B cell (primary cell): ENCODE data around the gene KRTAP19-1. TPM values are rescaled to one million over a fixed set of nuclear protein-coding genes. Genes with fewer than 3 reads are reported as not detected.

ENCODE experiments used
- ATAC-seq: fragments of 200-7000 bp; cut with Tn5 transposase; one replicate; pipeline ENCODE4 v1.10.0; 2021; ENCODE audit warnings: low read depth, mild to moderate bottlenecking, moderate number of reproducible peaks, moderate library complexity
- CTCF ChIA-PET: fragments of 350-600 bp; sonication (Branson Sonifier 250); formaldehyde crosslinking; loops from one replicate; lab custom pipeline; 2021; ENCODE audit warnings: antibody characterized with exemption, inconsistent platforms; lab: Charles Lee
- POLR2A ChIA-PET: fragments of 350-600 bp; sonication (Branson Sonifier 250); formaldehyde crosslinking; loops from one replicate; lab custom pipeline; 2021; ENCODE audit warnings: antibody characterized with exemption; lab: Charles Lee
- DNase-seq: peaks from one replicate; pipeline ENCODE4 v3.0.0; 2013
- H2AFZ ChIP-seq: 2 replicates; pipeline ENCODE4 v1.6.1; 2012; ENCODE audit warnings: mild to moderate bottlenecking, low read depth, low read length; ENCODE audit not compliant: insufficient read depth, poor library complexity, severe bottlenecking
- H3K27ac ChIP-seq, 2 donors: 1 replicate in 1 of 2; 2 replicates in 1 of 2; pipeline ENCODE4 v1.5.1; 2012 to 2013; ENCODE audit warnings: low read length in 2 of 2, mild to moderate bottlenecking in 2 of 2, moderate library complexity in 1 of 2
- H3K27me3 ChIP-seq, 4 experiments: fragments of 200-600 bp in 1 of 4; sonication (generic) in 1 of 4; replicated peaks in 1 of 4; 1 replicate in 2 of 4; 2 replicates in 2 of 4; pipeline versions ENCODE4 v1.6.1 to v1.7.0; 2013 to 2016; ENCODE audit warnings: low read length in 3 of 4, mild to moderate bottlenecking in 2 of 4, mixed read lengths in 1 of 4, moderate library complexity in 1 of 4; ENCODE audit not compliant: insufficient read depth in 4 of 4, control insufficient read depth in 3 of 4; ENCODE audit errors: control extremely low read depth in 1 of 4
- H3K36me3 ChIP-seq, 2 experiments: replicated peaks in 1 of 2; 1 replicate in 1 of 2; 2 replicates in 1 of 2; pipeline versions ENCODE4 v1.6.1 to v1.7.1; 2013; ENCODE audit warnings: low read length in 1 of 2; ENCODE audit not compliant: insufficient read depth in 2 of 2, control insufficient read depth in 1 of 2; ENCODE audit errors: control extremely low read depth in 1 of 2, extremely low read depth in 1 of 2
- H3K4me1 ChIP-seq, 2 donors: fragments of 200-600 bp in 1 of 2; sonication (generic) in 1 of 2; 1 replicate in 1 of 2; 2 replicates in 1 of 2; pipeline versions ENCODE4 v1.5.1 to v1.6.1; 2013 to 2017; ENCODE audit warnings: low read length in 2 of 2; ENCODE audit not compliant: control insufficient read depth in 2 of 2, insufficient read depth in 2 of 2
- H3K4me2 ChIP-seq: replicated peaks from 2 replicates; pipeline ENCODE3; 2012; ENCODE audit warnings: mild to moderate bottlenecking, low read depth, low read length; ENCODE audit not compliant: poor library complexity, severe bottlenecking
- H3K4me3 ChIP-seq, 5 experiments: fragments of 200-600 bp in 1 of 5; sonication (generic) in 1 of 5; 1 replicate in 3 of 5; 2 replicates in 2 of 5; pipeline versions ENCODE4 v1.5.1 to v1.7.0; 2011 to 2016; ENCODE audit warnings: low read length in 4 of 5, mild to moderate bottlenecking in 4 of 5, low read depth in 2 of 5, control low read depth in 1 of 5, moderate library complexity in 1 of 5; ENCODE audit not compliant: insufficient read depth in 1 of 5; ENCODE audit errors: control extremely low read depth in 1 of 5, extremely low read depth in 1 of 5
- H3K79me2 ChIP-seq: fragments of 200-600 bp; sonication (generic); one replicate; pipeline ENCODE4 v1.6.0; 2016; ENCODE audit warnings: low read length; ENCODE audit not compliant: control insufficient read depth, insufficient read depth
- H3K9ac ChIP-seq: fragments of 200-600 bp; sonication (generic); 2 replicates; pipeline ENCODE4 v1.6.1; 2017; ENCODE audit warnings: mild to moderate bottlenecking, low read length, moderate library complexity
- H3K9me3 ChIP-seq, 3 donors: one replicate each; pipeline versions ENCODE4 v1.6.1 to v1.7.1; 2013; ENCODE audit warnings: low read length in 2 of 3; ENCODE audit not compliant: control insufficient read depth in 2 of 3, insufficient read depth in 1 of 3; ENCODE audit errors: control extremely low read depth in 1 of 3
- H4K20me1 ChIP-seq: 2 replicates; pipeline ENCODE4 v1.6.0; 2012; ENCODE audit warnings: mild to moderate bottlenecking, low read length; ENCODE audit not compliant: insufficient read depth, control insufficient read depth, poor library complexity, severe bottlenecking
- H3K27ac Mint-ChIP-seq: one replicate; pipeline ENCODE4 v1.8.0; 2021; ENCODE audit warnings: mixed read lengths
- H3K27me3 Mint-ChIP-seq: one replicate; pipeline ENCODE4 v1.8.0; 2021; ENCODE audit warnings: mixed read lengths
- H3K4me1 Mint-ChIP-seq: one replicate; pipeline ENCODE4 v1.8.0; 2021; ENCODE audit warnings: mixed read lengths
- H3K4me3 Mint-ChIP-seq: one replicate; pipeline ENCODE4 v1.8.0; 2021; ENCODE audit warnings: mixed read lengths
- H3K9me3 Mint-ChIP-seq: one replicate; pipeline ENCODE4 v1.8.0; 2022; ENCODE audit warnings: mixed read lengths; ENCODE audit not compliant: insufficient read depth
- CTCF ChIP-seq: fragments of 200-600 bp; IDR thresholded peaks from one replicate; pipeline ENCODE4 v1.8.0; 2022; ENCODE audit warnings: antibody characterized with exemption, mild to moderate bottlenecking
- EZH2 ChIP-seq: IDR thresholded peaks from 2 replicates; pipeline ENCODE4 v1.6.1; 2012; ENCODE audit warnings: borderline replicate concordance, low read depth, mild to moderate bottlenecking, moderate library complexity, low read length; ENCODE audit not compliant: insufficient read depth, poor library complexity, severe bottlenecking
- WGBS: methylation state at CpG from one replicate; pipeline ENCODE4 v1.1.5; 2013; ENCODE audit warnings: missing lambda C conversion rate; ENCODE audit not compliant: insufficient coverage; 5-methylcytosine and 5-hydroxymethylcytosine counted together
- intact Hi-C: fragments of 100-400 bp; cut with micrococcal nuclease; formaldehyde crosslinking; loops from one replicate; pipeline ENCODE4 v1.10.0; 2022
- polyA plus RNA-seq: library from polyadenylated mRNA; depleted of rRNA; stranded (reverse); fragments of >200 nt; gene quantifications from 2 replicates; pipeline ENCODE4 v1.2.3, GENCODE V29; 2012
- total RNA-seq, 2 donors: library from RNA; stranded (reverse); fragments of 120-200 nt in 1 of 2; gene quantifications; 1 replicate in 1 of 2; 2 replicates in 1 of 2; pipeline versions ENCODE4 v1.2.3 to v1.2.4, GENCODE V29; 2013 to 2022

KRTAP19-1 gene
- total and polyA plus RNA-seq, 2 donors (not counting 1 experiment from before 2014, with no cell fraction given): not detected

- CTCF ChIA-PET: no interaction called here
These were observed 36.0 kb downstream of the KRTAP19-1 start for GRCh38 chr21:30444204-30444603.

GRCh38 chr21:30443226-30443625, 36.9 kb downstream of the KRTAP19-1 start:
- no peak for ATAC-seq
- no peak overlapping the region for H3K9ac ChIP-seq
- H3K4me2 ChIP-seq: no peak overlapping the region
- H3K79me2 ChIP-seq: no peaks in the 10 kb centered on the region
- H3K36me3 ChIP-seq: no peaks in the 10 kb centered on the region
- H3K9me3 ChIP-seq: no peaks in the 10 kb centered on the region
- H4K20me1 ChIP-seq: no peaks in the 10 kb centered on the region
- CTCF ChIA-PET: no interaction called here
- DNase-seq: no peak
- H3K4me3 ChIP-seq: no peak overlapping the region
- H2AFZ ChIP-seq: no peak overlapping the region
- H3K27ac Mint-ChIP-seq: no peak overlapping the region
- H3K9me3 Mint-ChIP-seq: peaks cover 2% of the 10 kb centered on the region
- POLR2A ChIA-PET: no interaction called here
- H3K4me1 ChIP-seq: no peaks in the 10 kb centered on the region
- intact Hi-C loops: no loop called here
- H3K27me3 ChIP-seq: no peaks in the 10 kb centered on the region
- H3K4me3 Mint-ChIP-seq: no peak overlapping the region
- TF ChIP-seq CTCF (no peak), EZH2 (no peak)
- no peaks in the 10 kb centered on the region for H3K4me1 Mint-ChIP-seq
- H3K27ac ChIP-seq: no peak overlapping the region
- no peaks in the 10 kb centered on the region for H3K27me3 Mint-ChIP-seq

More at GRCh38 chr21:30444204-30444603, 36.0 kb downstream of the KRTAP19-1 start:
- intact Hi-C loops: no loop called here
- no peaks in the 10 kb centered on the region for H3K79me2 ChIP-seq
- no peaks in the 10 kb centered on the region for H3K9me3 ChIP-seq
- H3K27me3 ChIP-seq: no peaks in the 10 kb centered on the region
- Mint-ChIP-seq H3K27ac (no peak overlapping the region), H3K27me3 (no peaks in the 10 kb centered on the region), H3K9me3 (peaks cover 2% of the 10 kb centered on the region), H3K4me1 (no peaks in the 10 kb centered on the region), H3K4me3 (no peak overlapping the region)
- H3K36me3 ChIP-seq: no peaks in the 10 kb centered on the region
- DNase-seq: no peak
- no peak overlapping the region for H3K27ac ChIP-seq
- H3K4me1 ChIP-seq: no peaks in the 10 kb centered on the region
- H3K4me2 ChIP-seq: no peak overlapping the region
- H2AFZ ChIP-seq: no peak overlapping the region
- H3K9ac ChIP-seq: no peak overlapping the region
- no peak for TF ChIP-seq CTCF
- no peak for TF ChIP-seq EZH2
- POLR2A ChIA-PET: no interaction called here
- H4K20me1 ChIP-seq: no peaks in the 10 kb centered on the region
- H3K4me3 ChIP-seq: no peak overlapping the region
- no peak for ATAC-seq
- 100% methylated on average over 1 of the region's 1 CpG for WGBS
